ENCODE data around the gene TBX10.

- TF ChIP-seq GATA2 (IDR thresholded peaks at IDR 0.05; ENCODE audit: low read depth, low read length) (no peak), GATA3 (IDR thresholded peaks at IDR 0.05; ENCODE audit: low read depth, low read length) (no peak)
These were observed 7.2 kb upstream of the TBX10 start for GRCh38 chr11:67646535-67647336.
